Measurements from ENCODE around the gene FOXI3.
"Not testable (repeated sequence)": the region's sequence is repeated elsewhere in the genome, so short reads cannot be mapped to it uniquely, and the experiment has no call there.

The FOXI3 gene

GRCh38 chr2:88442061-88442460, 10.4 kb downstream of the FOXI3 start:
- no peak for DNase-seq (ENCODE audit: low read depth, low spot score)

- no peak for DNase-seq (ENCODE audit: low read depth, low spot score)
Observed at GRCh38 chr2:88437010-88437409, 15.5 kb downstream of the FOXI3 start.

DNA sequence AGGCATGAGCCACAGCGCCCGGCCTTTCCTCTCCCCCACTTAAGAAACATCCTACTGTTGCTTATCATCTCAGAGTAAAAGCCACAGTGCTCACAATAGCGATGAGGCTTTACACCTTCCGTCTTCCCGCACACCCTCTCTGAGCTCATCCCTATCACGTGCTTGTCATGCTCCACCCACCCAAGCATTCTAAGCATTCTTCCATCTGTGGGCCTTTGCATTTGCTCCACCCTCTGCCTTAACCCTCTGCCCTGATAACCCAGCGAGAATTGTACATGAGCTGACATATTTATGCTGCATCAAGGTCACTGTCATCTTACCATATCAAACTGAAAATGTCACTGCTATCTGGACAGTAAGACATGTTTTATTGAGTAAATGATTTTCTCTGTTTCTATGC, 22.6 kb downstream of the FOXI3 start:
- DNase-seq (ENCODE audit: low read depth, low spot score): no peak

DNA sequence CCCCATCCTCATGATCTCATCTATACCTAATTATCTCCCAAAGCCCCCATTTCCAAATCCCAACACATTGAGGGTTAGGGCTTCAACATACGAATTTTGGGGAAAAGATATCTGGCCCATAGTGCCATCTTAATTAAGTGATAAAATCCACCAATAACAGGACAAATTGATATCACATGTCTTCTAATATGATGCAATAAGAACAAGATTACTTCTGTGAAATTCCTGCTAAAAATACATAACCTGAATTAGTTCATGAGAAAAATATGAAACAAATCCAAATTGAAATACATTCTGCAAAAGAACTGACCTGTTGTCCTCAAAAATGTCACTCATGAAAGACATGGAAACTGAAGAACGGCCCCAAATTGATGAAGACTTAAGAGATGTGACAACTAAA, 28.8 kb downstream of the FOXI3 start:
- DNase-seq (ENCODE audit: low read depth, low spot score): no peak

DNA sequence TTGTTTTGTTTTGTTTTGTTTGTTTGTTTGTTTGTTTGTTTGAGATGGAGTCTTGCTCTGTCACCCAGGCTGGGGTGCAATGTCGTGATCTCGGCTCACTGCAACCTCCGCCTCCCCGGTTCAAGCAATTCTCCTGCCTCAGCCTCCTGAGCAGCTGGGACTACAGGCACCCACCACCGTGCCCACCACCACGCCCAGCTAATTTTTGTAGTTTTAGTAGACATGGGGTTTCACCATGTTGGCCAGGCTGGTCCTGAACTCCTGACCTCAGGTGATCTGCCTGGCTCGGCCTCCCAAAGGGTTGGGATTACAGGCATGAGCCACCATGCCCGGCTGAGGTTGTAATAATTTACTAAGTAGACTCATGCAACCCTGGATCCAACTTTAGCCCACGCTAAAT, 33.4 kb downstream of the FOXI3 start:
- not testable (repeated sequence) for DNase-seq (ENCODE audit: low read depth, low spot score)

DNA sequence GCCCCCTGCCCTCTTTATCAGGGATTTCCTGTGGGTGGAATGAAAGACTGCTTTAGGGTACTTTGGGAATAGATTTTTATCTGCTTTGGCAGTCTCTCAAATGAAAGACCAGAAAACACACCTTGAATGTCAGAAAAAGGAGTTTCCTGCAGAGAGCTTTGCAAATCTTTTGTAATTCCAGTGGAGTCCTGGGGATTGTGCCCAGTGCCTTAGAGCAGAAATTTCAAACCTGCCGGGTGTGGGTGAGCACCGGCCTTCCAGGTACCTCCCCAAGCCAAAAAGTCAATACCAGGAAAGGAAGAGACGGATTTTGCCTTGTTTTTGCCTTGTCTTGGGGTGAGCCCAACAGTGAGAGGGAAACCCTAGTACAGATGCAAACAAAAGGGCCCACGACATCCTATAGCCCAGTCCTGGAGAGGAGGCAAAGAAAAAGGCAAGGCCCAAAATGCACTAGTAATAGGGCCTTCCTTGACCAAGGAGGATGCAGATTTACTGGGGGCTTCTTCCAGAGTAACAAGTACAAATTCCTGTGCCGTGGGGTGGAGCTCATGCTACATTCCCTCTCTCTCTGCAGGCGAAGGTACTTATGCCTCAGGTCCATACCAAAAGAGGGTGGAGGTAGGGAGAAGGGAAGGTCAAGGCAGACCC, 36.4 kb downstream of the FOXI3 start:
- DNase-seq (ENCODE audit: low read depth, low spot score): no peak

- not testable (repeated sequence) for DNase-seq (ENCODE audit: low read depth, low spot score)
Observed at GRCh38 chr2:88408870-88409269, 43.6 kb downstream of the FOXI3 start.

- DNase-seq (ENCODE audit: low read depth, low spot score): no peak
Observed at GRCh38 chr2:88400037-88400767, 52.3 kb downstream of the FOXI3 start.

GRCh38 chr2:88398180-88398579, 54.3 kb downstream of the FOXI3 start:
- no peak for DNase-seq (ENCODE audit: low read depth, low spot score)
